ELR (cell line): Measurements from ENCODE around the gene MYBPC3.

Source experiments
- DNase-seq: peaks from one replicate; pipeline ENCODE4 v3.0.0-alpha.2; 2015; ENCODE audit warnings: low read depth

Gene MYBPC3

GRCh38 chr11:47352556-47352955, at the start of gene MYBPC3:
MYBPC3 (minus strand) TSS chr11:47352702; CDS start chr11:47352647, 55 bp downstream.
- DNase-seq: no peak

DNA sequence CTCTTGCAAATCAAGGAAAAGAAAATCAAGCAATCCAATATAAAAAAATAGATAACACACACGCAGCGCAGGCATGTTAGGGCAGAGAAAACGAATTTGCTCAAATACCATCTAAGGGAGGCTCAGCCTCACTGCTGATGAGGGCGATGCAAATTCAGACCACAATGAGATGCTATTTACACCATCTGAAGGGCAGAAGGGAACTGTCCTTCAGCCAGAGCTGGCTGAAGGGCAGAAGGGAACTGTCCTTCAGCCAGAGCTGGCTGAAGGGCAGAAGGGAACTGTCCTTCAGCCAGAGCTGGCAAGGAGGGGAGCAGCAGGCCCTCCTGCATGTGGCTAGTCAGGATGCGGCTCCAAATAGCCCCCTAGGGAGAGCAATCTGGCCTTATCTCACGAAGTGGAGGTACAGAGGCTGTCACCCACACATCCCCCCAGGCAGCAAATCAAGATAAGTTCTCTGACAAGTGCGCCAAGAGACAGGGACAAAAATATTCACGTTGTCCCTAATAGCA, 48.3 kb upstream of the MYBPC3 start:
- no peak for DNase-seq

GRCh38 chr11:47399860-47400767, 47.6 kb upstream of the MYBPC3 start:
- no peak for DNase-seq

GRCh38 chr11:47398551-47398950, 46.0 kb upstream of the MYBPC3 start:
- DNase-seq: no peak

- no peak for DNase-seq
Measured at GRCh38 chr11:47398011-47398410, 45.5 kb upstream of the MYBPC3 start.

DNA sequence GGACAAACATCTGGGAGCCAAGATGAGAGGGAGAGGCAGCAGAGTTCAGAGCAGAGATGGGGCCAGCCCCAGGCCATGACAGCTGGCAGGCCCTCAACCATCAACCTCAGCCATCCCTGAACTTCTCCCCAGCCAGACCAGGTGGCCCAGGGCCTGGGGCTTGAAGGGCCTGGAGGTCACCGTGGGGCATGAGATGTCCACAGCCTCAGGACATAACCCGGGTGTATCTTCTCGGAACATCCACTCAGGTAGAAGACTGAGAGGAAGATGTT, 43.5 kb upstream of the MYBPC3 start:
- no peak for DNase-seq

DNA sequence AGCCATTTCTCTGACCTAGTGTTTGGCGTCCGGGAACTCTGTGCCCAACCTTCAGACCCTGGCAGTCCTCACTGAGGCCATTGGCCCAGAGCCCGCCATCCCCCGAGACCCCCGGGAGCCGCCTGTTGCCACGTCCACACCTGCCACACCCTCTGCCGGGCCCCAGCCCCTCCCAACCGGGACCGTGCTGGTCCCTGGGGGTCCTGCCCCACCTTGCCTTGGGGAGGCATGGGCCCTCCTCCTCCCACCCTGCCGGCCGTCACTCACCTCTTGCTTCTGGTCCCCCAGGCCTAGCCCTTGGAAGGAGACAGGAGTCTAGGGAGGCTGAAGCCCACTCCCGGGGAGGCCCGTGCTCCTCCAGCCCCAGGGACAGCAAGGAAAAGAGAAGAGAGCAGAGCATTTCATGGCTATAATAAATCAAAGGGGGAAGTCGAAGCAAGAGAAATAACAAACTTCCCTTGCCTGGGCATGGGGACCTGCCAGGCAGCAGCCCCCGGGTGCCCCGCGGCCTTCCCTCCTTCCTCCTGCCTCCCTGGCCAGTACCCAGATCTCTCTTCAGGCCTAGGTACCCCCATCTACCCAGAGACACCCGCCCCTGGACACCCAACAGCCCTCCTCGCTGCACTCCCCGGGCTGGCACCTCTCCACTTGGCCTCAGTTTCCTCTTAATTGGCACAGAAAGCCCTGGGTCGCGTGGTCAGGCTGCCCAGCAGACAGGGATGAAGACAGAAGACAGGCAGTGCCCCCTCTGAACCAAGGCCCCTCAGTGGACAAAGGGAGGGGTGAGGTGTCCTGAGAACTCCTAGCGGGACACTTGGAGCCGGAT, 42.9 kb upstream of the MYBPC3 start:
- no peak for DNase-seq

DNA sequence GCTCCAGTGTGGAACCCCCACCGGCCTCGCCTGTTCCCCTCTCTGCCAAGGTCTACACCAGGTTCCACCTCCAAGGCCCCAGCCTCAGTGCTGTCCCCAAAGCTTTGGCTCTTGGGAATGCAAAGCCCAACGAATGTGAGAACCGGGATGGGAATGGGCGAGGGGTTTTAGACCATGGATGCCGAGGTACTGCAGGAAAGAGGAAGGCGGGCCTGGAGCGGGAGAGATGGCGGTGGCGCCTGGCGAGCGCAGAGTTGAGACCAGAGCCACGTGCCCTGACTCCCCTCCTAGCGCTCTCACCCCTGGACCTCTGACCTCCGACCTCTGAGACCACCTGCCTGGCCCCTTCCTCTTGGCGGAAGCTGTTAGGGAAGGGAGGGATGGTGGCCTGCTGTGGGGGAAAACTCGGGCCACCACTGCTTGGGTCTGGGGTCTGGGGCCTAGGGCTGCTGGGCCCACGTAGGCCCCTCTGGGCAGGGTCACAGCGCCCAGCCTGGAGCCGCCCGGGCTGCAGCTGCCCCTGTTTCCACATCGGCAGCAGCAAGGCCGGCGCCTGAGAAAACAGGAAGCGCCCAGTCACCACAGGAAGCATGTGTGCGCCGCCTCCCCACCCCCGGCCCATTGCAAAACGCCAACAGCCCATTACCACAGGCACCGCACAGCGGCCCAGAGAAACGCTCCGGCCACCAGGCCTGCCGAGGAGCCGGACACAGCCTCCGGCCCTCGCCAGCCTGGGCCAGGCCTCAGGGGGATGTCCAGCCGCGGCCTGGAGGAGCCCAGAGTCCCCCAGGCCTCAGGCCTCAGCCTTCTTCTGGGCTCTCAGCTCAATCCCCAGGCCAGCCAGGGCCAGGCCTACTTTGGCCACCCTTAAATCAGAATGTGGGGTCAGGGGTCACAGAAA, 42.1 kb upstream of the MYBPC3 start:
- DNase-seq: no peak

GRCh38 chr11:47394050-47394321, 41.5 kb upstream of the MYBPC3 start:
- no peak for DNase-seq

- peak; percentile 50 for DNase-seq
Measured at GRCh38 chr11:47393163-47394049, 40.9 kb upstream of the MYBPC3 start.

DNA sequence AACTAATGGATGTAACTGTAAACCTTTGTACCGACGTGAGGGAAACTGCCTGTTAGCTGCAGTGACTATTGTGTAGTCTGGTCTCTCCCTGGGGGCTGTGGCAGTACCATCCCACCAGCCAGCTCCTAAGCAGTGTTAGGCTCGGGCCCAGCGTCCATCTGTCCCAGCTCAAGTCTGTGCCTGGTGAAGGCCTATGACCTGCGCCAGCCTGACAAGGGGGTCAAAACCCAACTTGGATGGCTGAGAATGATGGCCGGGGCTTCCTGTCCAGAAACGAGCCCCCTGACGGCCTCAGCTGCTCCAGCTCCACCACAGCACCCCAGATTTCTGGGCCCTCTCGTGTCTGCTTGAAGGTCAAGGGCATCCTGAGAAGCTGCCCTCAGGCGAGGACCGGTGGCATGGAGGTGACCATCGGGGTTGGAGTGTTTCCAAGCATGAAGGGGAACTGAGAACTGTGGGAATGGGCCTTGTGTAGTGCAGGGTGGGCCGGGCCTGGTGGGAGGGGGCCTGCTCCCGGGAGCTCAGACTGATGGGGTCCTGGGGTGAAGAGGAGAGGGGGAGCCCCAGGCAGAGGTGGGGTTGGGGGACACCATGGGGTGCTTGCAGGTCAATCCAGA, 40.2 kb upstream of the MYBPC3 start:
- DNase-seq: no peak

DNA sequence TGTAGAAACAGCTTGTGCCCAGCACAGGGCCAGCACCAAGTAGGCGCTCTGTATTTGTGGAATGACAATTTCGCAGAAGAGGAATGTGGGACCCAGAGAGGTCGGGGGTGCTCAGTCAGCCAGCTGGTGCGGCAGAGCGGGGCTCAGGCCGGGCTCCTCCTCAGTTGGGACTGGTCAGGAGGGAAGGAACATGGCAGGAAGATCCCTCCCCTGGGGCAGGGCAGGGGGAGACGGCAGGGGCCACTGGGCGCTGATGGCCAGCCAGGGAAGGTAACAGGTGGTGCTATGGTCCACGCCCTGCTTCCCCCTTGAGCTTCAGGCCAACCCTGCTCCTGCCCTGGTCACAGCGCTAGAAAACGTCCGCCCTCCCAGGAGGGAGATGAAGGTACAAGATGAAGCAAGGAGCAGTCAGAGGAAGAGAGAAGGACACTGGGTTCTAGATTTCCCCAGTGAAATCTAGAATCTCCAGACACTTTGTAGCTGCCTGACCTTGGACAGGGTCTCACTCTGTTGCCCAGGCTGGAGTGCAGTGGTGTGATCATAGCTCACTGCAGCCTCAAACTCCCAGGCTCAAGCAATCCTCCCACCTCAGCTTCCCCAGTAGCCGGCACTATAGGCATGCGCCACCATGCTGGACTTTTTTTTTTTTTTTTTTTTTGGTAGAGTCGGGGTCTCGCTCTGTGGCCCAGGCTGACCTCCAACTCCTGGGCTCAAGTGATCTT, 39.4 kb upstream of the MYBPC3 start:
- no peak for DNase-seq

GRCh38 chr11:47391077-47391583, 38.6 kb upstream of the MYBPC3 start:
- DNase-seq: no peak

DNA sequence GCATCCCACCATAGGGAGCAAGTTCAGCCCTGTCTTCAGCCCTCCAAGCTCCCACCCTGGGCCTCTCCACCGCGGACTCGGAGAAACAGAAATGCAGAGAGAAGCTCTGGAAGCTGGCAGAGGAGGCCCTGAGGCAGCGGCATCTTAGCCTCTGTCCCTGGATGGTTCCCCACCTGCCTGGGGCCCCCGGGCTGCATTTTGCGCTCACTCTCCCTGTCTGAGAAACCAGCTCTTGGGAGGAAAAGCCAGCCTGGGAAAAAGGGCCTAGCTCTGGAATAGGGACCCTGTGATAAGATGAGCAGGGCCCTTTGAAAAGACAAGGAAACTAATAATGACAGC, 37.9 kb upstream of the MYBPC3 start:
- no peak for DNase-seq

- DNase-seq: no peak
Measured at GRCh38 chr11:47389577-47390421, 37.3 kb upstream of the MYBPC3 start.

DNA sequence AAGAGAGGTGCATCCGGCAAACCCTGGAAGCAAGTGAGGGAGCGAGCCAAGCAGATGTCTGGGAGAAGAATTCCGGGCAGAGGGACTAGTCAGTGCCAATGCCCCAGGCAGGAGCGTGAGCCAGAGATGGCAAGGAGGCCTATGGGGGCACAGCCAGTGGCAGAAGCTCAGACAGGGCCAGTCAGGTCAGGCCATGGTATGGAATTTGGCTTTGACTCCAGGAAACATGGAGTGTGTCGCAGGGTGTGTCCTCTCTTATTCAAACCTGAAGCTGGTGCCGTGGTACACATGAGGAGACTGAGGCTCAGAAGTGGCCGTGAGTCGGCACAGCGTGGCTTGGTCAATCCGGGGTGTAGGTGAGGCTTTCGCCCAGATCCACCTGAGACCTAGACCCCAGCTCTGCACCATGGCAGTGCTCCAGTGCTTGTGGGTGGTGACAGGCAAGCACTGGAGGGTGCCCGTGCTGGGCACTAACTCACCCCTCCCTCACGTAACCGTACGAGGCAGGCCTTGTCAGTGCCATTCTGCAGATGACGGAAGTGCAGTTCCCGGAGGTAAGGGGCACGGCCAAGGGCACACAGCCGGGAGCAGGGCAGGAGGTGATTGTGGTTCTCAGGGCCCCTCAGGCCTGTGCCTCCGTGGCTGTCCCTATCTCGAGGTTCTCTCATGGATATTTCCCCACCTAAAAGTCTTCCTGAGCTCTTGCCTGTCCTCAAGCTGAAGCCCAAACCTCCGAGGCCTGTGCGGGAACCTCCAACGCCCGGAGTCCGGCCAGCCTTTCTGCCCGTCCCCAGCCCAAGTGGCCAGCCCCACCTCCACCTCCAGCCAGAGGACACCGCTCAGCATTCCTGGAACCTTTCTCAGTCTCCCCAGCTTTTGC, 36.4 kb upstream of the MYBPC3 start:
- no peak for DNase-seq

GRCh38 chr11:47387944-47388696, 35.6 kb upstream of the MYBPC3 start:
- DNase-seq: no peak
